ENCODE results near the gene DRGX.

DNA sequence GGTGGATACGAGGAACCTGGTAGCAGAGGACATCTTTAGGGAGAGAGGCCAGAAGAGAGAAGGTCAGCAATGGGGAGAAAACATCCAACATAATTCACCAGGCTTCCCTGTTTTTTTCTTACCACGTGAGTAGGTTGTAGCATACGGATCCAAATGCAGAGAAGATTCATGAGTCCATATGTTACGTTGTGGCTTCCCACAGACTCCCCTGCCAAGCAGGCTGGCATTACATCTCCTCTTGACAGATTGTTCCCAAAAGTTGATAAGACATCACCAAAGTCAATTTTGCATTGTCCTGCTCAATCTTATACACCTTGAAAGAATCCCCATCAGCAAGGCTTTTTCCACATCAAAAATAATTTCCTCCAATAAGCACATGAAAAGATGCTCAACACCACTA, 39.7 kb downstream of the DRGX start:
- TF ChIP-seq, protein P1, sequence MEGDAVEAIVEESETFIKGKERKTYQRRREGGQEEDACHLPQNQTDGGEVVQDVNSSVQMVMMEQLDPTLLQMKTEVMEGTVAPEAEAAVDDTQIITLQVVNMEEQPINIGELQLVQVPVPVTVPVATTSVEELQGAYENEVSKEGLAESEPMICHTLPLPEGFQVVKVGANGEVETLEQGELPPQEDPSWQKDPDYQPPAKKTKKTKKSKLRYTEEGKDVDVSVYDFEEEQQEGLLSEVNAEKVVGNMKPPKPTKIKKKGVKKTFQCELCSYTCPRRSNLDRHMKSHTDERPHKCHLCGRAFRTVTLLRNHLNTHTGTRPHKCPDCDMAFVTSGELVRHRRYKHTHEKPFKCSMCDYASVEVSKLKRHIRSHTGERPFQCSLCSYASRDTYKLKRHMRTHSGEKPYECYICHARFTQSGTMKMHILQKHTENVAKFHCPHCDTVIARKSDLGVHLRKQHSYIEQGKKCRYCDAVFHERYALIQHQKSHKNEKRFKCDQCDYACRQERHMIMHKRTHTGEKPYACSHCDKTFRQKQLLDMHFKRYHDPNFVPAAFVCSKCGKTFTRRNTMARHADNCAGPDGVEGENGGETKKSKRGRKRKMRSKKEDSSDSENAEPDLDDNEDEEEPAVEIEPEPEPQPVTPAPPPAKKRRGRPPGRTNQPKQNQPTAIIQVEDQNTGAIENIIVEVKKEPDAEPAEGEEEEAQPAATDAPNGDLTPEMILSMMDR (IDR thresholded peaks at IDR 0.05; ENCODE audit: extremely low read depth in 1 of 2, insufficient read depth in 1 of 2, low read depth in 1 of 2, low read length in 2 of 2) = no peak
- TF ChIP-seq EZH2 (IDR thresholded peaks at IDR 0.05; ENCODE audit: borderline replicate concordance, low read depth, low read length, severe bottlenecking) (no peak), POLR2AphosphoS5 (IDR thresholded peaks at IDR 0.05; ENCODE audit: insufficient read depth, low read depth, low read length) (no peak), JUN (IDR thresholded peaks at IDR 0.05; ENCODE audit: borderline replicate concordance, insufficient read depth, insufficient read length, low read depth) (no peak), POLR2A (IDR thresholded peaks at IDR 0.05; ENCODE audit: low read depth, low read length) (no peak), MYC (IDR thresholded peaks at IDR 0.05; ENCODE audit: low read depth, low read length) (no peak)
- TF ChIP-seq, protein P2, sequence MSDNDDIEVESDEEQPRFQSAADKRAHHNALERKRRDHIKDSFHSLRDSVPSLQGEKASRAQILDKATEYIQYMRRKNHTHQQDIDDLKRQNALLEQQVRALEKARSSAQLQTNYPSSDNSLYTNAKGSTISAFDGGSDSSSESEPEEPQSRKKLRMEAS (IDR thresholded peaks at IDR 0.05; ENCODE audit: insufficient read depth, insufficient read length) = no peak

All from endothelial cell of umbilical vein (primary cell).